Activated T-helper 1 cell treated with anti-CD3 and anti-CD28 coated beads, Interleukin-2, amount 50 U/mL, for 16 hours (primary cell): ENCODE measurements around the gene IVD.

ENCODE experiments used
- DNase-seq, 2 donors: peaks; one replicate each; pipeline ENCODE4 v3.0.0-alpha.2; 2020; ENCODE audit warnings: low read depth in 1 of 2, low spot score in 1 of 2

IVD gene

GRCh38 chr15:40372981-40373380 is 32.6 kb upstream of the IVD start:
- DNase-seq, result no peak

DNA sequence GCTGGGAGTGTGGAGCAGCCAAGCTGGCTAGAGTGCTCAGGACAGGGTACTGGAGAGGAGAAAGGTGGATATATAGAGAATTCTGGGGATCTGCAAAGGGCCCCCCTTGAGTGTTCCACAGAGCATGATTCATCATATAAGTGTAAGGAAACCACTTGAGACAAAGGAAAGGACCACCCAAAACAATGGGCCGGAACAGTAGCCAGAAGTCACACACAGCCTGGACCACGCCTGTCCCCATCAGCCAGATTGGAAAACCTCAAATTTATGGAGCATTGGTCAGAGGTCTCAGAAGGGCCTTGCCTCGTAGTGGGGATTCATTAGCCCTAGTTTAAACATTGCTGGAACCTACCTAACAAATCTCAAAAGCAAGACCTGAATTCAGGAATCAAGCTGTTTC is 28.0 kb upstream of the IVD start:
- DNase-seq, result no peak

GRCh38 chr15:40379374-40379773 is 26.2 kb upstream of the IVD start:
- no peak for DNase-seq

DNA sequence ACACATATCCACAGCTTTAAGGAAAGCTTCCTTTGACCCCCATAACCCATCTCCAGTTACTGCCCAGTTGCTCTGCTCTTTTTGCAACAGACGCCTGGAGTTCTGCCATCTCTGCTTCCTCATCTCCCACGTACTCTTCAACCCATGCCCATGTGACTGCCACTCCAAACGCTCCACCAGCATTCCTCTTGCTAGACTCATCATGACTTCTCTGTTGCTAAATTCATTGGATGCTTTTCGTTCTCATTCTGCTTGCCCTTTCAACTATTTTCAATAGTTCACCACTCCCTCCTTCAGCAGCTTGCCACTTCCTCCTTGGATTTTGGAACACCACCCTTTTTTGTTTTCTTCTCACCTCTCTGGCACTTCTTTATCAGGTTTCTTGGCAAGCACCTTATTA is 25.7 kb upstream of the IVD start:
- DNase-seq, result no peak

DNA sequence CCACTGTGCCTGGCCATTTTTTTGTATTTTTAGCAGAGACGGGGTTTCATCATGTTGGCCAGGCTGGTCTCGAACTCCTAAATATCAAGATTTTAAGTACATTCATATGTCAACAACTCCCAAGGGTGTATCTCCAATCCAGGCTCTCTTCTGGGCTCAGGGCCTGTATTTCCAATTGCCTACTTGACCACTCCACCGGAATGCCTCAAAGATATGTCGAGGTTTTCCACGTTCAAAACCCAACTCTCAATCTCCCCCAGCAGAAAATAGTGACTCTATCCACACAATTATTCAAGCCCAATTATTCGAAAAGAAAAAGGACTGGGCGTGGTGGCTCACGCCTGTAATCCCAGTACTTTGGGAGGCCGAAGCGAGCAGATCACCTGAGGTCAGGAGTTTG is 25.0 kb upstream of the IVD start:
- no peak for DNase-seq

DNA sequence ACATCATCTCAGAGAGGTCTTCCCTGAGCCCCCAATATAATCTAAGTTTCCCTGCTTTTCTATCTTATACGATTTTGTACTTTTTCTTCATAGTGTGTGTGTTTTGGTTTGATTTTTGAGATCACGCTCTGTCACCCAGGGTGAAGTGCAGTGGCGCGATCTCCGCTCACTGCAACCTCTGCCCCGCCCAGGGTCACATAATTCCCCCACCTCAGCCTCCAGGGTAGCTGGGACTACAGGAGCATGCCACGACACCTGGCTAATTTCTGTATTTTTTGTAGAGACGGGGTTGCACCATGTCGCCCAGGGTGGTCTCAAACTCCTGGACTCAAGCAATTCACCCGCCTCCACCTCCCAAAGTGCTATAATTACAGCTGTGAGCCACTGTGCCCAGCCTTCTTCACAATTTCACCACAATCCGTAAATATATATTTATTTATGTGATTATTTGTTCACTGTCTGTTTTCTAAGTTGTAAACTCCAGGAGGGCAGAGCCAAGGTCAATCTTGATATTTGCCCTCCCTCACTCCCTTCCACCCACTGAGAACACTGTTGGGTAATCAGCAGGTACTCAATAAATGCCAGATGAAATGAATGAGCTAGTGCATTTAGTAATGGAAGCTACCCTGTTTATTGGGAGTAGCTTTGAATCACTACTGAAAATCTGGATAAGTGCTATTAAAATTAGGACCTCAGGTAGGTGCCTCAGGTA is 23.6 kb upstream of the IVD start:
- DNase-seq, result no peak

DNA sequence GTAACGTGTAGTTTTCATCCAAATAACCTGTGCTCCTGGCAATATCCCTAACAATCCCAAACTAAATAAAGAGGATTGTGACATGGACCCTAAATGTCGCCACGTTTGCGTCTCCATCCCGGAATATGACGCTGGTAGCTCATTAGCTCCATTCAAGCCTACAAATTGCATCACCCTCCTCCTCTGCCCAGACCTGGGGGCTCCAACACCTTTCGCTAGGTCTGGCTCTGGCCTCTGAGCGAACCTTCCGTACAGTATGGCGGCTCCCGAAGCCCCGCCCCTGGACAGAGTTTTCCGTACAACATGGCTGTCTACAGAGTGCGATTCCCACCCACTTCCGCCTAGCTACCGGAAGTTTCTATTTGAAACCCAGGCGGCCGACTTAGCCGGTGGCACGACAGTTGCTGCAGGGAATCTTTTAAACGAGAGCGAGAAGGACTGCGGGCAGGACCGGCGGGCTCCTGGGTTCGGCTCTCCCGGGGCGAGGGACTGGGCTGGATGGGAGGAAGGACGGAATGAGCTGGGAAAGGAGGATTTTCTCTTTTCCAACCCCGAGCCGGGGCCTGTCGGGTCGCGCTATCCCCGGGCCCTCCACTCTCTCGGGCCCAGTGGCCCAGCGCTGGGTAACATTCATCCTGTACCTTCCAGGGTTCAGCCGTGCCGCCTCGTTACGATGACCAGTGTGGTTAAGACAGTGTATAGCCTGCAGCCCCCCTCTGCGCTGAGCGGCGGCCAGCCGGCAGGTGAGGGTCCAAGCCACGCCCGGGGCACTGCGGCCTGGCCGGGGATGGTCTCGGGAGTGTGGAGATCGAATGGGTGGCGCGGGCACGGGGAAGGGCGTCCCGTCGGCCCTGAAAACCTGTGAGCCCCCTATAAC is 22.8 kb upstream of the IVD start, which contains the start of gene KNSTRN:
KNSTRN (plus strand) TSS at position 142 of the 877 bp plus-strand sequence; CDS start at position 257, 115 bp downstream.
- DNase-seq, result peak; percentile 85

DNA sequence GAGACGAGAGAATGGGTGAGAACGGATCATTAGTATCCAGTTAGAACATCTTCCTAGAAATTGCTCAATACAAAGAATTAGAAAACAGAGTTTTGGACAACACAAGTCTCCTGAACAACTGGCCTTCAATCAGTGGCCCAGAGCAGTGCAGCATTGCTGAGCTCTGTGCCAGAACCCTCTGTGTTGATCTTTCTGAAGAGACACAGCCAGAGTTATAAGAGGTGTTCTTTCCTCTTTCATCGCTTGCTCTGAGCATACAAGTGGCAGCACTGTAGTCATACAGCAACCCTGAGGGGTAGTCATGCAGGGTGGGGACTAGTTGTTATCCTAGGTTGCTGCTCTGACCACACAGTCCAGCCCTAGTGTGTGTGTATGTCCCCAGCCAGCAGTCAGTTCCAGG is 19.1 kb upstream of the IVD start:
- DNase-seq, result no peak

GRCh38 chr15:40388941-40389823 is 16.4 kb upstream of the IVD start:
- no peak for DNase-seq

DNA sequence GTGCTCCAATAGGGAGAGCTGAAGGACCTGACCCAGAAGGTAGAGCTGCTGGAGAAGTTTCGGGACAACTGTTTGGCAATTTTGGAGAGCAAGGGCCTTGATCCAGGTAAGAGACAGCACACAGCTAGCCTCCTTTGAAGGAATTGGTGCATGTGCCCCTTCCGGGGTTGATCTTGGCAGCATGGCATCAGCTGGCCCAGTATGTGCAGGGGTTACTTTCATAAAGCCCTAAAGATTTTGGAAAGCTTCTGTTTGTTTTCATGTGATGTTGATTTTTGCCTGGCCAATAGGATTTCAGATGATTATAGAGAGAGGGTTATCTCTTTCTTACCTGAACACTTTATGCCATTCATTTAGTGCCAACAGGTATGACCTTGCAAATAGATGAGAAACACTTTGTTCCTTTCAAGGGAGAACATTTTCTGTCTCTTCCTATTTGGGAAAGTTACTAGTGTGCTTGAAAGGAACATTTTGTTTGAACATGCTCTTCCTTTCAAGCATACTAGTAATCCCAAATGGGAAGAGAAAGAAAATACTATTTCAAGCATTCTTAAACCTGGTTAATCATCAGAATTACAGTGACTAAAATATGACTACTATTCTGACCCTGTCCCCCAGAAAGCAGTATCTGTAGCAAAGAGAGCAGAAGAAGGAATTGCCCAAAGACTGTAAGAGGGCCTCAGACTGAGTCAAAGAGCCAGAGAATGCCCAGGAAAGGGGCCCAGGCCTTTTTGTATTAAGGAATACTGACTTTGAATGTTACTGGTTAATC is 15.6 kb upstream of the IVD start:
- no peak for DNase-seq

GRCh38 chr15:40392986-40393948 is 12.3 kb upstream of the IVD start:
- DNase-seq, result no peak

DNA sequence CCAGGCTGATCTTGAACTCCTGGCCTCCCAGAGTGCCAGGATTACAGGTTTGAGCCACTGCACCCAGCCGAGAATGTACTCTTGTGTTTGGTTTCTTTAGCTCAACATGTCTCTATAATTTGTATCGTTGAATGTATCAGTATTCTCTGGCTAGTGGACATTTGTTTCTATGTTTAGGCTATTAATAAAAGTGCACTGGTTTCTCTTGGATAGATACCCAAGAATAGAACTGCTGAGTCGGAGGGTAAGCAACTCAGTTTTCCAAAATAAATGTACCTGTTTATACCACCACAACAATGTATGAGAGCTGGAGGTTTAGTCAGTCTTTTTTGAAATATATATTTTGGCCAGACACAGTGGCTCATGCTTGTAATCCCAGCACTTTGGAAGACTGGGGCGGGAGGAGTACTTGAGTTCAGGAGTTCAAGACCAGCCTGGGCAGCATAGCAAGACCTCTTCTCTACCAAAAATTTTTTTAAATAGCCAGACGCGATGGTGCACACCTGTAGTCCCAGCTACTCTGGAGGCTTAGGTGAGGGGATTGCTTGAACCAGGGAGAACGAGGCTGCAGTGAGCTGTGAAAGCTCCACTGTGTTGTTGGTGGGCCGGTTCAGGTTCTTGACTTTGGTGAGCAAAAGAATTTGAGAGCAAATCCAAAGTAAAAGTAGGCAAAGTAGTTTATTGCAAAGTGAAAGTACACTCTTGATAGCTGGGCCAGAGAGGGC is 7.7 kb upstream of the IVD start:
- DNase-seq, result no peak

DNA sequence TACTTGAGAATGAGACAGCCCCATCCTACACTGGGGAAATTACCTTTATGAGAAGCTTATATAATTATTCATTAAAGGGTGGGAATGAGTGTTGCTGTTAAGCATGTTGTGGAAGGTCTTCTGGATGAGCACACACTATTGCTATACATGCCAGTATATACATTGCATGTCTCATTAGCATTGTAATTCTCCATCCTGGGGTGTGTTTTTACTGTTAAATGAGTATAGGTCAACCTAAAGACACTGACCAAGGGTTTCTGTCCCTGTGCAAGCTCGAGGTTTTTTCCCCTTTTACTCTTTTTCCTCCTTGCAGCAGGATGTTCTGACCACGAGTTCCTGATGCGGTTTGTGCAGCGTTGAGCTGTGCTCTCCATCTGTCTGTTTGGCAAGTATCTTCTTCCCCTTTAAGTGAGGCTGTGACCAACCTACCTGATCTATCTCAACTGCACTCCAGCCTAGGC is 7.2 kb upstream of the IVD start:
- DNase-seq, result no peak

DNA sequence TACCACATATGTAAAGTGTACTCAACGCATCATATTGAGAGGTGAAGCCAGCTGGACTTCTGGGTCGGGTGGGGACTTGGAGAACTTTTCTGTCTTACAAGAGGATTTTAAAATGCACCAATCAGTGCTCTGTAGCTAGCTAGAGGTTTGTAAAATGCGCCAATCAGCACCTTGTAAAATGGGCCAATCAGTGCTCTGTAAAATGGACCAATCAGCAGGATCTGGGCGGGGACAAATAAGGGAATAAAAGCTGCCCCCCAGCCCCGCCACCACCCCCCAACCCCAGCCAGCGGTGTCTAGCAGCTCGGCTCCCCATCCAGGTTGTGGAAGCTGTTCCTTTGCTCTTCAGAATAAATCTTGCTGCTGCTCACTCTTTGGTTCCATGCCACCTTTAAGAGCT is 6.2 kb upstream of the IVD start:
- DNase-seq, result no peak

DNA sequence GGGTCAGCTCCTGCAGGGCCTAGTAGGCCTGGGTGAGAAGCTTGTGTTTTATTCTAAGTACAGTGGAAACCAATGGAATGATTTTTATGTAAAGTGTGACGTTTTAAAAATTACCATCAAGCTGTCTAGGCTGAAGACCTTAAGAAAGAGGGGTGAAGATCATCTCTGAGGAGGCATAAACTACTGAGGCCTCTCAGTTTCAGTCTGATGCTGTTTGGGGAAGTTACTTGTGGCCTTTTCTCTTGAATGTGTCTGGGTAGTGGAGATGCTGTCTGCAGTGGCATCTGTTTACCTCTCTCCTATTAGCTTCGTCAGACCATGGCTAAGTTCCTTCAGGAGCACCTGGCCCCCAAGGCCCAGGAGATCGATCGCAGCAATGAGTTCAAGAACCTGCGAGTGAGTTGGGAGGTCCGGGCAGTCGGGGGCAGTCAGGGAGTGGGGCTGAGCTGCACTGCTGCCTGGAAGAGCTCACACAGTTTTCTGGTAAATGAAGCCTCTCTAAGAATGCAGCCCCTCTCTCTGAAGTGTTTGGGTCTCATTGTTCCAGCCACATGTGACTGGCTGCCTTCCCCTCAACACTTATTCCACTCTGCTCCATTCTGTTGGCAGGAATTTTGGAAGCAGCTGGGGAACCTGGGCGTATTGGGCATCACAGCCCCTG is 1.9 kb downstream of the IVD start:
- no peak for DNase-seq

DNA sequence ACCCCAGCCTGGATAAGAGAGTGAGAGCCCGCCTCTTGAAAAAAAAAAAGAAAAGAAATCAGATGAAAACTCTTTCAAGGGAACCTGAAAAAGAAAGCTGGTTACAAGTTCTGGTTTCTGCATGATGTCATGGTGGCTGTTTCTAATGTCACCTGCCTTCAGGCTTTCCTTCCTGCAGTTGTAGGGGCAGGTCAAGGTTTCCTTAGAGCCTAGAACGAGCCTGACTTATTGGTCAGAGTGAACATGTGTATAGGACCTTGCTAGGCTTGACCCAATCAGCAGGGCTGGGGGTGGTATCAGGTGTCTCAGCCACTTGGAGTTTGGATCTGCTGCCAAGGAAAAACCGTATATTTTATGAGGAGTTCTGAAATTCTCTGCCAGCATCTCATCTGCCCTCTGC is 3.8 kb downstream of the IVD start:
- DNase-seq, result no peak

DNA sequence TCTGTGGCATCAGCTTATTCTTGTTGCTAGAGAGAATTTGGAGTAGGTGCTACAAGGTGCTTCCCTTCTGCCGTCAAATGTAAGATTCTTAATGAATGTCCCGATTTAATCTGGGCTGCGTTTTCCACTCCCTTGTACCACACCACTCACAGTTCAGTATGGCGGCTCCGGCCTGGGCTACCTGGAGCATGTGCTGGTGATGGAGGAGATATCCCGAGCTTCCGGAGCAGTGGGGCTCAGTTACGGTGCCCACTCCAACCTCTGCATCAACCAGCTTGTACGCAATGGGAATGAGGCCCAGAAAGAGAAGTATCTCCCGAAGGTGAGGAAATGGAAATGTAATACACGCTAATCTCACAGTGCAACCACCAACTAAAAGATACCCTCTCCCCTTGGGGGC is 4.9 kb downstream of the IVD start:
- no peak for DNase-seq

GRCh38 chr15:40412095-40412759 is 6.6 kb downstream of the IVD start:
- no peak for DNase-seq
